ENCODE measurements around the gene RRM2.

- TF ChIP-seq, protein P1, sequence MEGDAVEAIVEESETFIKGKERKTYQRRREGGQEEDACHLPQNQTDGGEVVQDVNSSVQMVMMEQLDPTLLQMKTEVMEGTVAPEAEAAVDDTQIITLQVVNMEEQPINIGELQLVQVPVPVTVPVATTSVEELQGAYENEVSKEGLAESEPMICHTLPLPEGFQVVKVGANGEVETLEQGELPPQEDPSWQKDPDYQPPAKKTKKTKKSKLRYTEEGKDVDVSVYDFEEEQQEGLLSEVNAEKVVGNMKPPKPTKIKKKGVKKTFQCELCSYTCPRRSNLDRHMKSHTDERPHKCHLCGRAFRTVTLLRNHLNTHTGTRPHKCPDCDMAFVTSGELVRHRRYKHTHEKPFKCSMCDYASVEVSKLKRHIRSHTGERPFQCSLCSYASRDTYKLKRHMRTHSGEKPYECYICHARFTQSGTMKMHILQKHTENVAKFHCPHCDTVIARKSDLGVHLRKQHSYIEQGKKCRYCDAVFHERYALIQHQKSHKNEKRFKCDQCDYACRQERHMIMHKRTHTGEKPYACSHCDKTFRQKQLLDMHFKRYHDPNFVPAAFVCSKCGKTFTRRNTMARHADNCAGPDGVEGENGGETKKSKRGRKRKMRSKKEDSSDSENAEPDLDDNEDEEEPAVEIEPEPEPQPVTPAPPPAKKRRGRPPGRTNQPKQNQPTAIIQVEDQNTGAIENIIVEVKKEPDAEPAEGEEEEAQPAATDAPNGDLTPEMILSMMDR (IDR thresholded peaks at IDR 0.05) = no peak
- TF ChIP-seq POLR2A (IDR thresholded peaks at IDR 0.05) = no peak
- no peak for TF ChIP-seq EP300 (IDR thresholded peaks at IDR 0.05)
Observed at GRCh38 chr2:10120877-10121574, 1.5 kb upstream of the RRM2 start.

Measured in gastroesophageal sphincter (tissue), 3 donors.